ENCODE data around the gene FXYD6. TPM values are rescaled to one million over a fixed set of nuclear protein-coding genes. Genes with fewer than 3 reads are reported as not detected.

FXYD6 gene
- total RNA-seq, 2 experiments from 2014 or later = not detected

DNA sequence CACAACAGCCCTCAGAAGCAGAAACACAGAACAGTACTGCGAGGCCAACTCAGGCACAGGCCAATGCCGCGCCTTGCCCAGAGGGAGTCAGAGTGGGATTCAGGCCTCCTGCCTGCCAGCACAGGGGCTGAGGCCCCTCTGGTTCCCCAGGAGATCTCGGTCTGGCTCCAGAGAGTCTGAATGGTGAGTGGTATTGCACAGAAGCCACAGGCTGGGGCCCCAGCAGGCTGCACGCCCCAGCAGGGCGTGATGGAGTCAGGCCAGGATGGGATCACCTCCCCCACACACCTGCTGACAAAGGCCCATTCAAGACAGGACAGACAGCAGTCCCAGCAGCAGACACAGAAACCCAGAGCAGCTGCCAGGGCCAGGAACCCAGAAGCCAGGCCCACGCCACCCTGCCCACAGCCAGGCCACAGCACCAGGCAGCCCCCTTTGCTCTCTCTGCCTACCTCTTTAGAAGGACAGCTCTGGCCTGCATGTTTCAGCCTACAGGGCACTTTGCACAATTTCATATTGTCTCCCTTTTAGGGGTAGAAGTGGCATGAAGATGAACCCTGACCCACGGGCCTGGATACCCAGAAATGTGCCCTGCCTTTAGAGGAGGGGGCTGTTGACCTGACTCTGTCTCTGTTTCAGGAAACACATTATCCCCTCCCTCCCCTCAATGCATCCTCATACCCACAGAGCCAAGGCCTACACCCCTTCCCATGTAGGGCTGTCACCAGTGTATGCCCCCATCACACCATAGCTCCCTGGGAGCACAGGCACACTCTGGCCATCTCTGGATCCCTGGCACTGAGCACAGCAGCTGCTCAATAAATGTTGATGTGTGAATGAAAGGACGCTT is 6.1 kb downstream of the FXYD6 start:
- H3K27ac ChIP-seq (ENCODE audit: low read depth, low read length, poor library complexity, severe bottlenecking) = no peak overlapping the region
- H4K20me1 ChIP-seq (ENCODE audit: insufficient read depth, low read length) = no peaks in the 10 kb centered on the region
- no peak overlapping the region for H3K4me3 ChIP-seq (ENCODE audit: low read depth, low read length, poor library complexity, severe bottlenecking)
- no TSS peak for BruUV-seq (replicated peaks)
- no peaks in the 10 kb centered on the region for H3K9me2 ChIP-seq (ENCODE audit: insufficient read depth, low read length)
- TF ChIP-seq, protein P1, sequence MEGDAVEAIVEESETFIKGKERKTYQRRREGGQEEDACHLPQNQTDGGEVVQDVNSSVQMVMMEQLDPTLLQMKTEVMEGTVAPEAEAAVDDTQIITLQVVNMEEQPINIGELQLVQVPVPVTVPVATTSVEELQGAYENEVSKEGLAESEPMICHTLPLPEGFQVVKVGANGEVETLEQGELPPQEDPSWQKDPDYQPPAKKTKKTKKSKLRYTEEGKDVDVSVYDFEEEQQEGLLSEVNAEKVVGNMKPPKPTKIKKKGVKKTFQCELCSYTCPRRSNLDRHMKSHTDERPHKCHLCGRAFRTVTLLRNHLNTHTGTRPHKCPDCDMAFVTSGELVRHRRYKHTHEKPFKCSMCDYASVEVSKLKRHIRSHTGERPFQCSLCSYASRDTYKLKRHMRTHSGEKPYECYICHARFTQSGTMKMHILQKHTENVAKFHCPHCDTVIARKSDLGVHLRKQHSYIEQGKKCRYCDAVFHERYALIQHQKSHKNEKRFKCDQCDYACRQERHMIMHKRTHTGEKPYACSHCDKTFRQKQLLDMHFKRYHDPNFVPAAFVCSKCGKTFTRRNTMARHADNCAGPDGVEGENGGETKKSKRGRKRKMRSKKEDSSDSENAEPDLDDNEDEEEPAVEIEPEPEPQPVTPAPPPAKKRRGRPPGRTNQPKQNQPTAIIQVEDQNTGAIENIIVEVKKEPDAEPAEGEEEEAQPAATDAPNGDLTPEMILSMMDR (conservative IDR thresholded peaks at IDR 0.05; ENCODE audit: low read length) = no peak
- TF ChIP-seq EZH2phosphoT487 (IDR thresholded peaks at IDR 0.05; ENCODE audit: borderline replicate concordance, low read depth, low read length) = no peak
- no peak for DNase-seq (ENCODE audit: low spot score)
- ChIA-PET CTCF (ENCODE audit: unreplicated experiment) (no interaction called here), POLR2A (interaction anchor here (0.6 kb wide), 1 partner anchor 175 kb away, joined by 4 read pairs; no protein-coding TSS in a partner anchor)
- no peak overlapping the region for H3K4me2 ChIP-seq (ENCODE audit: low read length)
- intact Hi-C loops (cut with micrococcal nuclease; ENCODE audit: unreplicated experiment) = no loop called here
- no peaks in the 10 kb centered on the region for H3K9me3 ChIP-seq (ENCODE audit: low read length)
- no peaks in the 10 kb centered on the region for H3K79me2 ChIP-seq (ENCODE audit: insufficient read depth, low read depth, low read length)
- H3K36me3 ChIP-seq (ENCODE audit: insufficient read depth, low read length) = no peaks in the 10 kb centered on the region
- H2AFZ ChIP-seq (ENCODE audit: low read length) = no peak overlapping the region
- no peaks in the 10 kb centered on the region for H3K4me1 ChIP-seq (ENCODE audit: insufficient read depth, low read length, poor library complexity, severe bottlenecking)

DNA sequence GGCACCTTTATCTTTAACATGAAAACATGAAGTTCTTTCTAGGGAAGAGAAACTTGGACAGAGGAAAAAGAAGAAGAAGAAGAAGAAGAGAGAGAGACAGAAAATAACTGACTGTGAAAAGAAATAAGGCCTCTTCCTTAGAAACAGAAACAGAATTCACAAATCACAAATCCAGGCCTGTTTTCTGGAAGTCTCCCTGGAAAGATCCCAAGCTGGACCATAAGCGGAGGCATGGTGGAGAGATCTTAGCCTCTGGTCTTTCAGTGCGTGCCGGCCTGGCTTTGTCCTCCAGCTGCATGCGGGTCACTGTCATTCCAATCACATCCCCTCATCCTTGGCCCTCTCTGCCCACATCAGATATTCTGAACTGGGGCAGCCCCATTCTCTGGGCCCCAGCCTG is 6.9 kb downstream of the FXYD6 start:
- Histone ChIP-seq H3K4me1 (ENCODE audit: insufficient read depth, low read length, poor library complexity, severe bottlenecking) (no peaks in the 10 kb centered on the region), H3K9me2 (ENCODE audit: insufficient read depth, low read length) (no peaks in the 10 kb centered on the region), H3K4me2 (ENCODE audit: low read length) (no peak overlapping the region), H4K20me1 (ENCODE audit: insufficient read depth, low read length) (no peaks in the 10 kb centered on the region), H3K79me2 (ENCODE audit: insufficient read depth, low read depth, low read length) (no peaks in the 10 kb centered on the region), H3K27ac (ENCODE audit: low read depth, low read length, poor library complexity, severe bottlenecking) (no peak overlapping the region), H2AFZ (ENCODE audit: low read length) (no peak overlapping the region), H3K9me3 (ENCODE audit: low read length) (no peaks in the 10 kb centered on the region), H3K4me3 (ENCODE audit: low read depth, low read length, poor library complexity, severe bottlenecking) (no peak overlapping the region), H3K36me3 (ENCODE audit: insufficient read depth, low read length) (no peaks in the 10 kb centered on the region)
- no peak for DNase-seq (ENCODE audit: low spot score)
- intact Hi-C loops (cut with micrococcal nuclease; ENCODE audit: unreplicated experiment) = no loop called here
- ChIA-PET POLR2A (no interaction called here), CTCF (ENCODE audit: unreplicated experiment) (no interaction called here)
- BruUV-seq (replicated peaks) = no TSS peak
- no peak for TF ChIP-seq EZH2phosphoT487 (IDR thresholded peaks at IDR 0.05; ENCODE audit: borderline replicate concordance, low read depth, low read length)
- TF ChIP-seq, protein P1 (conservative IDR thresholded peaks at IDR 0.05; ENCODE audit: low read length) = no peak

Measured in OCI-LY7 (cell line).